ENCODE results near the gene PARD6B.

Gene PARD6B

DNA sequence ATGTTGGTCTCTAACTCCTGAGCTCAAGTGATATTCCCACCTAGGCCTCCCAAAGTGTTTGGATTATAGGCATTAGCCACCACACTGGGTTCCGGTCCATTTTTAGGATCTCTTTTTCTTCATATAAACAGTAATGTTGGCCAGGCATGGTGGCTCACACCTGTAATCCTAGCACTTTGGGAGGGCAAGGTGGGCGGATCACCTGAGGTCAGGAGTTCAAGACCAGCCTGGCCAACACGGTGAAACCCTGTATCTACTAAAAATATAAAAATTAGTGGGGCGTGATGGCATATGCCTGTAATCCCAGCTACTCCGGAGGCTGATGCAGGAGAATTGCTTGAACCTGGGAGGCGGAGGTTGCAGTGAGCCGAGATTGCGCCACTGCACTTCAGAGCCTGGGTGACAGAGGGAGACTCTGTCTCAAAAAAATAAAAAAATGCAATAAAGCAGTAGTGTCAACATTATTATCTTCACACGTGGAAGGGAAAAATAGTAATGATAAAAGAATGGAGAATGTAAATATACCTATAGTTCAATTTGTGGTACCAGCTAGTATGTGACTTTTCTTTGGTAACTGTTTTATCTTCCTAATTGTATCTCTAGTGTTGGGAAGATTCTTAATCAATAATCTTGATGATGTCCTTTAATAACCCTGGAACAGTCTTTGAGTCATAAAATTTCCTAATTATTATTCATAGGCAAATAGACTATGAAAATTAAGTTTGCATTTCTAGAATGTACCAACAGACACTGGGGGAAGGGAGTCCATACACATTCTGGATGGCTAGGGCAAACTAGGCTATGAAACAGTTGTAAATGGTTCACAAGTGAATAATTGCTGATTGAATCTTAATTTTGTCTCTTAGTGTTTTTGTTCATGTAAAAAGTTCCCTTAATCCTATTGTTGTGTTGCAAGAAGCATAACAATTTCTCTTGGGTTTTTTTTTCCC is 3.6 kb downstream of the PARD6B start:
- intact Hi-C loops (cut with DNase I), result no loop called here
- peak in 2 of 42 donors; percentile 6 to 9 for DNase-seq

DNA sequence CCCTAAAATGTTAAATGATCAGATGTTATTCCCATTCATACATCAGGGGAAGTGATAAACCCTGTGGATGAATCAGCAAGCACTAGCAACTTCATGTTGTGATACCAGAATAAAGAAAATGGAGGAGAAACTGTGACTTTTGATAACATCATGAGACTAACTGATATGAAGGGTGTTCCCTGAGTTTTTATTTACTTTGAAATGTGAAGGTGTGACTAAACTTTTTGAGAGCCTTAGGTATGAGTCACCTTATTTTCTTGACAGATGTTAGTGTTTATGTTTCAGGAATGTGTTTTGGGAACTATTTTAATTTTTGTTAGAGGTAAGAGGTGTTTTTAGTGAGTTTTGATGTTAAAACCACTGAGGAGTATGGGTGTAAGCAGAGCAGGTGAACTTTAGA is 4.4 kb downstream of the PARD6B start:
- DNase-seq, result no peak
- intact Hi-C loops (cut with DNase I), result no loop called here

DNA sequence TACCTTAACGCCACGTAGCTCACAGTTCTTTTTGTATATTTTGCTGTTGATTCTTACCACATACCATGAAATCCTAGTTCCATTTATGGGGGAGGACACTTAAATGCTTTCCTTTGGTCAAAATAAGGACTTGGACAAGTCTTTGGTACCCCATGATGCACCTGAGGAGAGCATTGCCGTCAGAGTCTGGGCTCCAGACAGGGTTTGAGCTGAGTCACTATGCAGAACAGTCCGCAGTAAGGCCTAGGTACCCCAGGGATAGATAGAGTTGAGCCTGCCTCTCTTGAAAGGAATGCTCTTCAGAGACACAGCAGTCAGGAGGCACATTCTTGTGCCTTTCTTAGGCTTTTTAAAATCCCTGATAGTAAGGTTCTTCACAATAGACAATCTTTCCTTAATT is 6.0 kb downstream of the PARD6B start:
- intact Hi-C loops (cut with DNase I), result no loop called here
- no peak for DNase-seq

DNA sequence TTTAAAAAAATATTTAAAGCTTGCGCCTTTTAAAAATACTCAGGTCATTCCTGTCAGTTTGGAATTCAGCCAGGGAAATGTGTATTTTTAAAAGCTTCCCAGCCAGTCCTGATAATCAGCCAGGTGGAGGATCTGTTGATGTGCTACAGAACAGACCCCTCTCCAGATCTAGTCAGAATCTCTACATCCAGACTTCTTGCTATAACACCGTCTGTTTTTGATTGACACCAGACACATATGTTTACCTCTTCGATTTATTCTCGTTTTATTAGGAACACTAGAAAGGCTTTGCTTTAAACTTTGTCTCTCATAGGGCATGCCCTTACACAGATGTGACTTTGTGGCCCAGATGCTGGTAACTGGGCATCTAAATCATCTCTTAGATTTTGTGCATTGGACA is 11.7 kb downstream of the PARD6B start:
- no peak for DNase-seq
- intact Hi-C loops (cut with DNase I), result no loop called here

DNA sequence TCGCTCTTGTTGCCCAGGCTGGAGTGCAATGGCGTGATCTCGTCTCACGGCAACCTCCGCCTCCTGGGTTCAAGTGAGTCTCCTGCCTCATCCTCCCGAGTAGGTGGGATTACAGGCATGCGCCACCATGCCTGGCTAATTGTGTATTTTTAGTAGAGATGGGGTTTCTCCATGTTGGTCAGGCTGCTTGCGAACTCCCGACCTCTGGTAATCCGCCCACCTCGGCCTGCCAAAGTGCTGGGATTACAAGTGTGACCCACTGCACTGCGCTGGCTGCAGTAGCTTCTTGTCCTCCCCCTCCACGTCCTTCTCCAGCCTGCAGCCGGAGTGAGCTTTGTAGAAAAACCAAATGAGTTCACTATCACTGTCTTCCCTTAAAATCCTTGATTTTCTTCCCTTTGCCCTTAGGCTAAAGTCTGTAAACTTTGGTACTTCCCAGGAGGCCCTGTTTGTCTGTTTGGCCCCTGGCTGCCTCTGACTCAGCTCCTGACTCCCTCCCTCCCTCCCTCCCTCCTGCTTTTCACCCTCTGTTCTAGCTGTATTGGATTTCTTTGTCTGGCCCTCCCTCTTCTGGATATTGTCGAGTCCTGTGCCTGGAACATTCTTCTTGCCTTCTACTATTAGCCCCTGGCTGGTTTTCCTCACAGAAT is 12.9 kb downstream of the PARD6B start:
- DNase-seq, result peak in 12 of 42 donors; percentile 7 to 64 (median 37)
- intact Hi-C loops (cut with DNase I), result no loop called here

DNA sequence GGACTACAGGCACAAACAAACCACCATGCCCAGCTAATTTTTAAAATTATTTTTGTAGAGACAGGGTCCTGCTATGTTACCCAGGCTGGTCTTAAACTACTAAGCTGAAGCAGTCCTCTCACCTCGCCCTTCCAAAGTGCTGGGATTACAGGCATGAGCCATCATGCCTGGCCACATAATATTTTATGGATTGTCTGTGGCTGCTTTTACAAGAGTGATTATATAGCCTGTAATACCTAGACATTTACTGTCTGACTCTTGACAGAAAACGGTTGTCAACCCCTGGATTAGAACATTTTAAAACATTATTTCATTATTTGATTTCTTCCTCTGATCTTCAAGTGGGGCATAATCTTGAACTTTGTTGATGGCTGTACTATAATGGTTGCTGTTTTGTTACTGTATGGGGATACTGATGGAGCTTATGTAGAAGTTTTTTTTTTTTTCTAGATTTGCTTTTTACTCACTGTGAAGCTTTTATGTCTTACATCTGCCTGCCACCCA is 14.3 kb downstream of the PARD6B start:
- intact Hi-C loops (cut with DNase I), result no loop called here

DNA sequence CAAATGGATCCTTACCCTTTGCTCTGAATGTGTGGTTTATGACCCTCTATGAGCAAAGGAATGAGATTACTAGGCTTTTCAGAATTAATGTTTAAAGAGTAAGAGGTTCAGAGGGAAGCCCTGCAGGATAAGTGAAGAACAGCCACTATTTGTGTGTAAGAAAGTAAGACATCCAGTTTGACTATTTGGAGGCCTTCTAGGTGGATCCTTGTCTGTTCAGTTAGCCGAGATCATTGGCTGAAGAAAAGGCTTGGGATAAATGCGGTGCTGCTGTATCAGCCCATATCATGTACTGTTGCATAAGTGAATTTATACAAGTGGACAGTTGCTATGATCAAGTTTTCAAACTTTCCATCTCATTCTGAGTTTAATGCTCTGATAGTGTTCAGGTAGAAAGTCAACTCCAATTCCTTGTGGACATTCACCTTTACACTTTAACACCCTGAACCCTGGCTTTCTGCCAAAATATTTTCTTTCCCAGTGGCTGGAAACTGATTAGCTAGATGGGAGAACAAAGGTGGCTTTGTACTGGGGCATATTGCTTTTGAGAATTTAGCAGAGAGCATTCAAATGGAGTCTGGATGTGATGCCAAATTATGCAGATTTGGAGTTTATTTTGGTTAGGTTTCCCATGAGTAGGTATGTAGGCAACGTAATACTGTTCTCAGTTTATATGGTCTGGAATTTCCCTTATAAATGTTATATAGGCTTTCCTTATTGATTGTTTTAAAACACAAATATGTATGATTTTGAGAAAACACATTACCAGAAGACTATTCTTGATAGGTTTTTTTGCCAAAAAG is 15.0 kb downstream of the PARD6B start:
- DNase-seq, result peak in 2 of 42 donors; percentile 2 to 17
- intact Hi-C loops (cut with DNase I), result no loop called here

More for the DNA sequence above, 14.3 kb downstream of the PARD6B start:
- no peak for DNase-seq

DNA sequence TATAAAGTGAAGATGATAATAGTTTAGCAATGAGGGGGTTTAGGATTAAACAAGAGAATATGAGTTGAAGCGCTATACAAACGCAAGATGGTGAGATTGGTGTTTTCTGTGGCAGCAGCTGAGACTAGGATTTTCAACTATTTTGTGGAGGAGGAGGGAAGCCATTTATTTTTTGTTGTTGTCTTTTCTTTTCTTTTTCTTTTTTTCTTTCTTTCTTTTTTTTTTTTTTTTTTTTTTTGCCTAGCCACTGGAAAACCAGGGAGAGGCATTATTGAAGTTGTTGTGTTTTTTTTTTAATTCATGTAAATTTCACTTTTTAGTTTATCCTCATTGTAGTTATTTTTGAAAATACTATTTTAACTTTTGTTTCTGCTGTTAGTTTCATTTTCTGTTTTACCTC is 15.9 kb downstream of the PARD6B start:
- peak in 1 of 42 donors; percentile 6 for DNase-seq
- intact Hi-C loops (cut with DNase I), result no loop called here

DNA sequence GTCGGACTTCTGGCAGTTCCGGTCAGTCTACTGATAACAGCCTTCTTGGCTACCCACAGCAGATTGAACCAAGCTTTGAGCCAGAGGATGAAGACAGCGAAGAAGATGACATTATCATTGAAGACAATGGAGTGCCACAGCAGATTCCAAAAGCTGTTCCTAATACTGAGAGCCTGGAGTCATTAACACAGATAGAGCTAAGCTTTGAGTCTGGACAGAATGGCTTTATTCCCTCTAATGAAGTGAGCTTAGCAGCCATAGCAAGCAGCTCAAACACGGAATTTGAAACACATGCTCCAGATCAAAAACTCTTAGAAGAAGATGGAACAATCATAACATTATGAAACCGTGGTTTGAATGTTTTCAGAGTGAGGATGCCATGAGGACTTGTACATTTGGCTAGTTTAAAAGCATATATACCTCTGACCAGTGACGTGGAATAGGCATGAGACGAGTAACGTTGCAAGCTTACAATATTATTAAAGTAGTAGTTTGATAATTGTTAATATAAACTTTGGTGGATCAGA is 18.8 kb downstream of the PARD6B start:
- peak in 1 of 42 donors; percentile 31 for DNase-seq
- intact Hi-C loops (cut with DNase I), result no loop called here

DNA sequence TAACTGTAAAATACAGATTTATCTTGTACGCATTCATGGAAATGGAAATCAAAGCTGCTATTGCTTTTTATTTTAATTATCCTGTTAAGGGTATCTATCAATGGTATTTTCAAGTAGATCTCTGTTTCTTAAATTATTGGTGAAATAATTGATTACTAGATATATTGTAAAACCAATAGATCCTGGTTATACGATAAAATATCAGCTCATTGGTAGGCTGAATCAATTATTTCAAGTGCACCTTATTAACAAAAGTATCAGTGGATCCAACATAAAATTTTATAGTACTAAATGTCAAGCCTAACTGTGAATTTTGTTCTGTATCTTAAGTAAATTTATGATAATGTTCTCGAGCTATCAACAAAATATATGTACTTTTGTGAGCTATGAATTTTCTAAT is 21.8 kb downstream of the PARD6B start:
- no peak for DNase-seq
- intact Hi-C loops (cut with DNase I), result no loop called here

DNA sequence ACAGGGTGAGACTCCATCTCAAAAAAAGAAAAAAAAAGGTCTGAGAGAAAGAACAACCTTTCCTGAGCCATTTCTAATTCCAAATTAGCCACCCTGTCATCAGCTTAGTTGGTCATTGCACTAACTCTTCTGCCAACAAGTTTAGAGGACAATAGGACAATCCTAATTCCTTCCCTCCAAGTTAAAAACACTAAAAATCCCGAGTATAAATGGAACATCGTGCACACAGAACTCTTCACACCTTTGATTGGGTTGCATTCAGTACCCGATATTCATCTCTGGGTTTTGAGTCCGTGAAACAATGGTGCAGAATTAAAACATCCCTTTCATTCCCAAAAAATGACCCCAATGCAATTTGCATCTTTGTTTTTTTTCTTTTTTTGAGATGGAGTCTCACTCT is 23.0 kb downstream of the PARD6B start:
- intact Hi-C loops (cut with DNase I), result no loop called here
- DNase-seq, result no peak

DNA sequence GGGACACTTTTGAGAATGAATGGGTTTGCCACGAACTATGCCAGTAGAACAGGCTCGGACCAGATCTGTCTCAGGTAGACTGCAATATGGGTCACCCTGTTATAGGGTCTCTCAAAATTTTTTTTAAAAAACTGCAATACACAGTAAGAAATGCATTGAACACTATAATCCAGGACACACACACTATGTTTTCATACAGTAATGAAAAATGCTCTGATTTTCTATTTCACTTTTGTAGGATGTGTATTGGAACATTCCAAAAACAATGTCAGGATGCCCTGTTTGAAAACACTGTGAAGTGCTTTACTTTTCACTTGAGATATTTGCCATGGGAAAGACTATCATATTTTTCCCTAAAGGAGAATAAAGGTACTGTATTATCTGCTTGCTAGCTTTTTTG is 25.1 kb downstream of the PARD6B start:
- intact Hi-C loops (cut with DNase I), result no loop called here
- DNase-seq, result no peak

DNA sequence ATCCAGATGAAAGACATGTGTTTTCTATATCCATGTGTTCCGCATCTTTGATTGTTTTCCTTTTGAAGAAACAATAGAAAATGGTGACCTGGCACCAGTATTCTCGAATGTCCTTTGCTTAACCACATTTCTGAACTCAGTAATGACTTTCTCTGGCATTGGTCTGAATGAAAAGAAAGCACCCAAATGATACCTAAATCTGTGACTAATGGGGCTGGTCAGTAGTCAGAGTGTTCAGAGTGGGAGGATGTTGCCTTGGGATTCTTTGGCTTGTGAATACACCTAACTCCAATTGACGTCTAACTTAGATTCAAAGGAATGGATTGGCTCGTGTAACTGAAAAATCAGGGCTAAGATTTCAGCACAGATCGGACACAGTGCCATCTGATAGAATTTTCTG is 27.1 kb downstream of the PARD6B start:
- intact Hi-C loops (cut with DNase I), result no loop called here
- no peak for DNase-seq

DNA sequence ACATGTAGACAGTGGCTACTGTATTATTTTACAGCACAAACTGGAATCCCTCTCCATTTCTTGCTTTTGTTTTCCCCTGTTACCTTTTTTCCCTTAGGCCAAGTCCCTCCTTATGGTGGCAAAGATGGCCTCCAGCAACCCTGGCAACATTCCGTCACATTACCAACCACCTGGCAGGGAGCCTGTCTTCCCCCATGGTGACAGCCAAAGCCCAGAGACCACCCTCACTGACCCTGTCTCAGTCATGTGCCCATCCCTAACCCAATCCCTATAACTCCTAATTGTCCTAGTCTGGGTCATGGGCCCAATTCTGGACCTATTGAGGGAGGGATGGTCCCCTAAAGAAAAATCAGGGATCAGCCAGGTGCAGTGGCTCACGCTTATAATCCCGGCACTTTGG is 27.6 kb downstream of the PARD6B start:
- no peak for DNase-seq
- intact Hi-C loops (cut with DNase I), result no loop called here

DNA sequence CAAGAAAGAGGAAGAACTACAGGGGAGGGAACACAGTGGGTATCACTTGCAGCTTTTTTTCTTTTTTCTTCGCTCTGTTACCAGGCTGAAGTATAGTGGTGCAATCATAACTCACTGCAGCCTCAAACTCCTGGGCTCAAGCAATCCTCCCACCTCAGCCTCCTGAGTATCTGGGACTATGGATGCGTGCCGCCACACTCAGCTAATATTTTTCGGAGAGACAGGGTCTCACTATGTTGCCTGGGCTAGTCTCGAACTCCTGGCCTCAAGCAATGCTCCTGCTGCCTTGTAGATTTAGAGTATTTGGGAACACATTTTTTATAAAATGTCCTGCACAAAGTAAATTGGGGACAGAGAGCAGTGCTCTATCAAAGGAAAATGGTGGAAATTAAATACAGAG is 28.3 kb downstream of the PARD6B start:
- intact Hi-C loops (cut with DNase I), result no loop called here
- DNase-seq, result no peak

DNA sequence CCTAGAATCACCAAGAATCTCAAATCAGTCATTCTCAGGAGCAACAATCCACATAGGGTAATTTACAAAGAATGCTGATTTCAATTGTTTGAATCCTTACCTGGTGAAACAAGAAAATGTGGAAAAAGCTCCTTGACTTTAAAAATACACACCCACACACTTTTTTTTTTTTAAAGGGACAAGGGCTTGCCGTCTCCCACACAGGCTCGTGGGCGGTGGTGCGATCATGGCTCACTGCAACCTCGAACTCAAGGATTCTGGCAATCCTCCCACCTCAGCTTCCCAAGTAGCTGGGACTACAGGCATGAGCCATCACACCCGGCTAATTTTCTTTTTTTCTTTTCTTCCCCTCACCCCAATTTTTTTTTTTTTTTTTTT is 30.7 kb downstream of the PARD6B start:
- intact Hi-C loops (cut with DNase I), result no loop called here
- peak in 26 of 42 donors; percentile 8 to 82 (median 50) for DNase-seq

DNA sequence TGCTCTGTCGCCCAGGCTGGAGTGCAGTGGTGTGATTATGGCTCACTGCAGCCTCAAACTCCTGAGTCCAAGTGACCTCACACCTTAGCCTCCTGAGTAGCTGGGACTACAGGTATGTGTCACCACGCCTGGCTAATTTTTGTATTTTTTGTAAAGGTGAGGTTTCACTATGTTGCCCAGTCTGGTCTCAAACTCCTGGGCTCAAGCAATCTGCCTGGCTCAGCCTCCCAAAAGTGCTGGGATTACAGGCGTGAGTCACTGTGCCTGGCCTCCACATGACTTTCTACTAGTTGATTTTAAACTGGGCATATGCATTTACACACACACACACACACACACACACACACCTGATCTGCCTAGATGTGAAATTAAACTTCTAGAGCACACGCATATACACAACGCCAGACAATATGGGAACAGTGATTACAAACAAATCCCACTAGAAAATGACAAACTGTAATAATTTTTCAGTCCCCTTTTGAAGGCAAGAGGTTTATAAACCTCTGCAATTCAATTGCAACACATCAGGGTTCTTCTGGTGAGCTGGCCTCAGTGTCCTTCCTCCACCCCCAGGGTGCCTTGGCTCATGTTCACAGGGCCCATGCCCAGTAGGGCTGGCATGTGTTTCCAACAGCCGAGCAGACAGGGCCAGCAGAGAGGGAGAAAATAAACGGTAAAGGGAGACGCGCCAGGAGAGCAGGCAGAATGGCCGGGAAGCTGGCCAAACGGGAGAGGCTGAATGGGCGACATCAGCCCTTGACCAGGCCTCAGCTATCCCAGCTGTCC is 31.2 kb downstream of the PARD6B start:
- peak; percentile 22 to 88 (median 70) for DNase-seq
- intact Hi-C loops (cut with DNase I), result no loop called here

Data from head of caudate nucleus (tissue), 42 donors.